ENCODE results near the gene SPG7.

GRCh38 chr16:89569506-89570341, 61.5 kb downstream of the SPG7 start:
- TF ChIP-seq CTCF (IDR thresholded peaks at IDR 0.05), result no peak
- TF ChIP-seq POLR2A (IDR thresholded peaks at IDR 0.05), result no peak
